Neural cell (in vitro differentiated cells): Measurements from ENCODE around the gene ZCCHC3.

ENCODE experiments used
- CTCF ChIP-seq: fragments of 450-650 bp; IDR thresholded peaks from 2 replicates; pipeline ENCODE4 v1.5.1; 2014; ENCODE audit warnings: antibody characterized with exemption, mild to moderate bottlenecking, moderate library complexity; ENCODE audit not compliant: poor library complexity, severe bottlenecking
- EZH2 ChIP-seq: fragments of 200-600, 300-800 bp; shearing (Covaris generic), sonication (generic); IDR thresholded peaks from 2 replicates; pipeline ENCODE4 v1.6.1; 2014; ENCODE audit warnings: antibody characterized with exemption, low read length, borderline replicate concordance, mild to moderate bottlenecking; ENCODE audit not compliant: insufficient read depth, poor library complexity, severe bottlenecking
- MXI1 ChIP-seq: fragments of 450-650 bp; conservative IDR thresholded peaks from 2 replicates; pipeline ENCODE4 v1.6.1; 2014; ENCODE audit warnings: antibody characterized with exemption, mild to moderate bottlenecking; ENCODE audit not compliant: poor library complexity, severe bottlenecking
- POLR2AphosphoS5 ChIP-seq: IDR thresholded peaks from 2 replicates; pipeline ENCODE4 v1.6.1; 2012
- RAD21 ChIP-seq: fragments of 450-650 bp; conservative IDR thresholded peaks from 2 replicates; pipeline ENCODE4 v1.6.1; 2014; ENCODE audit warnings: antibody characterized with exemption, mild to moderate bottlenecking, moderate library complexity
- TAF1 ChIP-seq: IDR thresholded peaks from 2 replicates; pipeline ENCODE4 v1.6.1; 2012; ENCODE audit warnings: low read depth
- TF ChIP-seq, protein P1 (sequence below): IDR thresholded peaks from 2 replicates; pipeline ENCODE4 v1.6.1; 2012; ENCODE audit warnings: borderline replicate concordance

DNA sequence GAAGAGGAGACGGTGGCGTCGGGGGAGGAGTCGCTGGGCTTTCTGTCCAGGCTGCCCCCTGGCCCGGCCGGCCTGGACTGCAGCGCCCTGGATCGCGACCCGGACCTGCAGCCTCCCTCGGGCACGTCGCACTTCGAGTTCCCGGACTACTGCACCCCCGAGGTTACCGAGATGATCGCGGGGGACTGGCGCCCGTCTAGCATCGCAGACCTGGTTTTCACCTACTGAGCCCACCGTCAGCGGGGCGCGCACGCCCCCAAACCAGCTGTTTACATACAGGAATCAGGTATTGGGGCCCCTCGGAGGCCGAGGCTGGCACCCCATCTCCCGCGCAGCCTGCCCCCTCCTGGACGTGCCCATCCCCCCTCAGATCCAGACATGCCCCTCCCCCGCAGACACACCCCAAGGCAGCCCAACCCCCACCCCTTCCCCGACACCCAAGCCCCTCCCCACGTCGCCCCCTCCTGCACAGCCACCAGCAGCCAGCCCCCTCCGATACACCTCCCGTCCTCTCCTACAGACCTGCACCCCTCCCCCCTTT lies 29.3 kb downstream of the ZCCHC3 start:
- TF ChIP-seq EZH2 (no peak), RAD21 (no peak), CTCF (no peak), POLR2AphosphoS5 (no peak), MXI1 (no peak), TAF1 (no peak)
- TF ChIP-seq, protein P1, sequence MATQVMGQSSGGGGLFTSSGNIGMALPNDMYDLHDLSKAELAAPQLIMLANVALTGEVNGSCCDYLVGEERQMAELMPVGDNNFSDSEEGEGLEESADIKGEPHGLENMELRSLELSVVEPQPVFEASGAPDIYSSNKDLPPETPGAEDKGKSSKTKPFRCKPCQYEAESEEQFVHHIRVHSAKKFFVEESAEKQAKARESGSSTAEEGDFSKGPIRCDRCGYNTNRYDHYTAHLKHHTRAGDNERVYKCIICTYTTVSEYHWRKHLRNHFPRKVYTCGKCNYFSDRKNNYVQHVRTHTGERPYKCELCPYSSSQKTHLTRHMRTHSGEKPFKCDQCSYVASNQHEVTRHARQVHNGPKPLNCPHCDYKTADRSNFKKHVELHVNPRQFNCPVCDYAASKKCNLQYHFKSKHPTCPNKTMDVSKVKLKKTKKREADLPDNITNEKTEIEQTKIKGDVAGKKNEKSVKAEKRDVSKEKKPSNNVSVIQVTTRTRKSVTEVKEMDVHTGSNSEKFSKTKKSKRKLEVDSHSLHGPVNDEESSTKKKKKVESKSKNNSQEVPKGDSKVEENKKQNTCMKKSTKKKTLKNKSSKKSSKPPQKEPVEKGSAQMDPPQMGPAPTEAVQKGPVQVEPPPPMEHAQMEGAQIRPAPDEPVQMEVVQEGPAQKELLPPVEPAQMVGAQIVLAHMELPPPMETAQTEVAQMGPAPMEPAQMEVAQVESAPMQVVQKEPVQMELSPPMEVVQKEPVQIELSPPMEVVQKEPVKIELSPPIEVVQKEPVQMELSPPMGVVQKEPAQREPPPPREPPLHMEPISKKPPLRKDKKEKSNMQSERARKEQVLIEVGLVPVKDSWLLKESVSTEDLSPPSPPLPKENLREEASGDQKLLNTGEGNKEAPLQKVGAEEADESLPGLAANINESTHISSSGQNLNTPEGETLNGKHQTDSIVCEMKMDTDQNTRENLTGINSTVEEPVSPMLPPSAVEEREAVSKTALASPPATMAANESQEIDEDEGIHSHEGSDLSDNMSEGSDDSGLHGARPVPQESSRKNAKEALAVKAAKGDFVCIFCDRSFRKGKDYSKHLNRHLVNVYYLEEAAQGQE, result no peak
